ENCODE data around the gene TFDP2. TPM values are rescaled to one million over a fixed set of nuclear protein-coding genes. Genes with fewer than 3 reads are reported as not detected.

The TFDP2 gene
- total and polyA plus RNA-seq, 2 of the 8 experiments (the other 6 are each of a cell fraction or from before 2014, with no cell fraction given) = 41.1 to 119 TPM

- no peak overlapping the region for H2BK5ac ChIP-seq (ENCODE audit: low read depth, low read length)
- no peak overlapping the region for H3K9ac ChIP-seq (replicated peaks in 1 of 4; ENCODE audit: extremely low read depth in 1 of 4, low read depth in 3 of 4, low read length in 3 of 4)
- H3K36me3 ChIP-seq (ENCODE audit: control insufficient read depth in 2 of 4, insufficient read depth in 4 of 4, low read length in 3 of 4) = peaks cover 2 to 73% (median 39%) of the 10 kb centered on the region in 4 experiments; a peak in 7 of 8 replicates
- H2BK20ac ChIP-seq (ENCODE audit: low read length) = no peak overlapping the region
- H3K4ac ChIP-seq (replicated peaks; ENCODE audit: insufficient read length, low read depth, low read length) = no peak overlapping the region
- DNase-seq (ENCODE audit: low read depth in 1 of 2, low spot score in 2 of 2) (no peak), FAIRE-seq (no peak)
- no peaks in the 10 kb centered on the region for H3K9me3 ChIP-seq (ENCODE audit: insufficient read depth in 2 of 2, low read depth in 1 of 2, low read length in 1 of 2)
- H2BK15ac ChIP-seq (ENCODE audit: low read length) = no peak overlapping the region
- H3K79me1 ChIP-seq (ENCODE audit: low read depth, low read length) = peaks cover 3% of the 10 kb centered on the region; the same call in 1 of the 2 replicates
- H2BK12ac ChIP-seq (ENCODE audit: low read depth, low read length) = no peak overlapping the region
- CTCF ChIA-PET (ENCODE audit: partially characterized antibody) = interaction anchor here (0.8 to 1.6 kb wide), 4 partner anchors 16 to 208 kb away, joined by 3 to 7 read pairs (median 4); no protein-coding TSS in a partner anchor
- H2AFZ ChIP-seq (ENCODE audit: low read length) = no peak overlapping the region
- H3K79me2 ChIP-seq (ENCODE audit: control insufficient read depth in 1 of 2, insufficient read depth in 2 of 2, low read length in 2 of 2) = no peaks in the 10 kb centered on the region; a peak in 1 of 4 replicates
- H4K91ac ChIP-seq (replicated peaks; ENCODE audit: insufficient read length, low read length) = no peak overlapping the region
- H3K14ac ChIP-seq (ENCODE audit: insufficient read length) = no peak overlapping the region
- H3K27ac ChIP-seq (ENCODE audit: low read depth, low read length) = no peak overlapping the region
- H2BK120ac ChIP-seq (replicated peaks; ENCODE audit: low read depth, low read length) = no peak overlapping the region
- H4K8ac ChIP-seq (ENCODE audit: extremely low read depth, insufficient read depth, low read length) = no peak overlapping the region
- no peak overlapping the region for H3K18ac ChIP-seq (ENCODE audit: extremely low read depth, low read length)
- H3K56ac ChIP-seq (replicated peaks; ENCODE audit: insufficient read length, low read depth, low read length) = no peak overlapping the region
- no peak overlapping the region for H3K4me3 ChIP-seq (ENCODE audit: extremely low read depth in 1 of 4, insufficient read depth in 2 of 4, low read depth in 3 of 4, low read length in 4 of 4)
- H3K23me2 ChIP-seq (ENCODE audit: low read depth, low read length) = no peaks in the 10 kb centered on the region
- H4K5ac ChIP-seq (ENCODE audit: insufficient read length, low read depth, low read length) = no peak overlapping the region
- POLR2A ChIA-PET (ENCODE audit: partially characterized antibody) = interaction anchor here (1.5 kb wide), 1 partner anchor 9 kb away, joined by 4 read pairs; no protein-coding TSS in a partner anchor
- no peaks in the 10 kb centered on the region for H3K4me1 ChIP-seq (replicated peaks in 1 of 4; ENCODE audit: control insufficient read depth in 3 of 4, insufficient read depth in 4 of 4, low read length in 3 of 4)
- H3K27me3 ChIP-seq (replicated peaks in 1 of 4; ENCODE audit: control insufficient read depth in 3 of 4, extremely low read depth in 1 of 4, insufficient read depth in 3 of 4, low read length in 3 of 4) = no peaks in the 10 kb centered on the region
- H4K20me1 ChIP-seq (replicated peaks in 1 of 2; ENCODE audit: control insufficient read depth in 1 of 2, insufficient read depth in 2 of 2, low read length in 2 of 2) = peaks cover 0 to 1% of the 10 kb centered on the region in 2 experiments
- no peak overlapping the region for H2AK5ac ChIP-seq (ENCODE audit: low read depth, low read length)
- no peak overlapping the region for H3K4me2 ChIP-seq (ENCODE audit: insufficient read depth in 1 of 2, low read depth in 2 of 2, low read length in 2 of 2)
- no peak overlapping the region for H3K23ac ChIP-seq (ENCODE audit: insufficient read length)
- no peak for TF ChIP-seq HDAC6 (IDR thresholded peaks at IDR 0.05; ENCODE audit: low read depth, low read length)
- TF ChIP-seq RBBP5 (IDR thresholded peaks at IDR 0.05; ENCODE audit: borderline replicate concordance, low read depth, low read length) = no peak
- TF ChIP-seq BRCA1 (IDR thresholded peaks at IDR 0.05; ENCODE audit: low read depth, low read length) = no peak
- no peak for TF ChIP-seq SIX5 (IDR thresholded peaks at IDR 0.05; ENCODE audit: low read depth, low read length)
- no peak for TF ChIP-seq BCL11A (IDR thresholded peaks at IDR 0.05; ENCODE audit: low read depth in 2 of 2, low read length in 2 of 2)
- TF ChIP-seq CHD1 (IDR thresholded peaks at IDR 0.05; ENCODE audit: low read depth, low read length) = no peak
- TF ChIP-seq HDAC2 (IDR thresholded peaks at IDR 0.05; ENCODE audit: borderline replicate concordance in 1 of 2, low read depth in 2 of 2, low read length in 2 of 2) = no peak
- no peak for TF ChIP-seq BACH1 (IDR thresholded peaks at IDR 0.05; ENCODE audit: low read length)
- no peak for TF ChIP-seq SP1 (IDR thresholded peaks at IDR 0.05; ENCODE audit: low read depth, low read length)
- no peak for TF ChIP-seq CBX8 (IDR thresholded peaks at IDR 0.05; ENCODE audit: borderline replicate concordance, low read depth, low read length)
- TF ChIP-seq SIRT6 (IDR thresholded peaks at IDR 0.05; ENCODE audit: low read length) = no peak
- TF ChIP-seq MAX (IDR thresholded peaks at IDR 0.05) = no peak
- TF ChIP-seq EGR1 (IDR thresholded peaks at IDR 0.05; ENCODE audit: borderline replicate concordance, low read depth, low read length) = no peak
- TF ChIP-seq MAFK (IDR thresholded peaks at IDR 0.05; ENCODE audit: low read depth, low read length) = no peak
- no peak for TF ChIP-seq TBP (IDR thresholded peaks at IDR 0.05; ENCODE audit: low read depth, low read length)
- no peak for TF ChIP-seq FOSL1 (IDR thresholded peaks at IDR 0.05; ENCODE audit: insufficient read depth, low read depth, low read length)
Measured at GRCh38 chr3:141909408-141909807, 239.9 kb downstream of the TFDP2 start.

Measured in H1 (cell line).